Measurements from ENCODE around the gene CSNK2A1.

Gene CSNK2A1

DNA sequence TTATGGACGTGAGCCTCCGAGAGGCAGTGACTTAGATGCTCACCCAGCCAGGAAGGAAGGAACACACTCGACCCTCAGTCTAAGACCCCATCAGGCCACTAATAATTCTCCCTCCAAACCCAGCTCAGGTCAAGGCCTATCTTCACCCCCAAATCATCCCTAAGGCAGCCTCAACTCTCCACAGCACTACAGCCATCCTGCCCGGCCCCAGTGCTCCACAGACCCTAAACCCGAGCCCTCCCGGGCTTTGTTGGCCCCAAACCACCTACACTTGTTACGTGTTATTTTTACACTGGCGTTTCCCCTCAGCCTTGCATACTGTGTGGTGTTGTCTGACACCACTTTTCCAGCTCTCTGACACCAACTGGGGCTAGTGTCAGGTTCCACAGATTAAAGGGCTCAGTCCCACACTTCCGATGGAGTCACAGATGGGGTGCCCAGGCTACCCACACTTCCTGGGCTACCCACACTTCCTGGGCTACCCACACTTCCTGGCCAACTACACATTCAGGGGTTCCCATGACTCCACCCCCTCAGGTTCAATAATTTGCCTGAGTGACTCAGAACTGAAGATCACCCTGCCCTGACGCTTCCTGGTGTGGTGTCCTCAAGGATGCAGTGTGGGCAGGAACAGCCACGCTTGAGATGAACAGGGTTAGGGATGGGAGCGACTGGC, 110.2 kb downstream of the CSNK2A1 start:
- peaks cover 73% of the 10 kb centered on the region for H3K36me3 ChIP-seq (ENCODE audit: low read depth)
- H3K4me3 ChIP-seq (ENCODE audit: severe bottlenecking), result no peak overlapping the region
- H3K9me3 ChIP-seq (ENCODE audit: severe bottlenecking), result no peaks in the 10 kb centered on the region
- peak overlapping the region; percentile 31 for H3K27ac ChIP-seq (ENCODE audit: poor library complexity, severe bottlenecking)
- H3K27me3 ChIP-seq (ENCODE audit: insufficient read depth, poor library complexity, severe bottlenecking), result no peaks in the 10 kb centered on the region
- DNase-seq (ENCODE audit: low spot score) (peak; percentile 37), ATAC-seq (ENCODE audit: low read depth) (peak; percentile 26)
- H3K4me1 ChIP-seq (ENCODE audit: insufficient read depth, poor library complexity, severe bottlenecking), result no peaks in the 10 kb centered on the region
- no peak for TF ChIP-seq CTCF (IDR thresholded peaks at IDR 0.05; ENCODE audit: poor library complexity, severe bottlenecking)

GRCh38 chr20:432677-433299, 110.8 kb downstream of the CSNK2A1 start:
- peak overlapping the region; percentile 31 for H3K27ac ChIP-seq (ENCODE audit: poor library complexity, severe bottlenecking)

DNA sequence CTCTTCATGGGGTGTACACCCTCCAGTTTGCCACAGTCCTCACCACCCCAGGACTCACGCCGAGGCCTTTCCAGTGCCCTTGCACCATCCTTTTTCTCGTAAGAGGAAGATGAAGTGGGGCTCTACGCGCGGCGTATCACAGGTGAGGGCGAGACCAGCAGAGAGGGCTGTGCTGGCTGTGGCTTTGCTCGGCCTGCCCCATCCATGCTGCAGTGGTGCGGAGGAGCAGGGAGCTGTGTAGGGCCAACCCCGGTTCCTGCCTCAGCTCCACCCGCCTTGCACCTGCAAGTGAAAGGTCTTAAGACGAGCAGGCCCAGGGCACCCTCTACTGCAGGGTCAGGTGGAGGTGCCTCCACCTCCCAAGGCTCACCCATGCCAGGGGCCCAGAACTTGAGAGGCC, 111.4 kb downstream of the CSNK2A1 start:
- ATAC-seq (ENCODE audit: low read depth) (no peak), DNase-seq (ENCODE audit: low spot score) (peak; percentile 63)
- H3K9me3 ChIP-seq (ENCODE audit: severe bottlenecking), result no peaks in the 10 kb centered on the region
- H3K27me3 ChIP-seq (ENCODE audit: insufficient read depth, poor library complexity, severe bottlenecking), result no peaks in the 10 kb centered on the region
- H3K27ac ChIP-seq (ENCODE audit: poor library complexity, severe bottlenecking), result peak overlapping the region; percentile 31
- no peak overlapping the region for H3K4me3 ChIP-seq (ENCODE audit: severe bottlenecking)
- no peak for TF ChIP-seq CTCF (IDR thresholded peaks at IDR 0.05; ENCODE audit: poor library complexity, severe bottlenecking)
- H3K36me3 ChIP-seq (ENCODE audit: low read depth), result peaks cover 73% of the 10 kb centered on the region
- H3K4me1 ChIP-seq (ENCODE audit: insufficient read depth, poor library complexity, severe bottlenecking), result no peaks in the 10 kb centered on the region

More at GRCh38 chr20:432677-433299, 110.8 kb downstream of the CSNK2A1 start:
- Histone ChIP-seq H3K27me3 (ENCODE audit: insufficient read depth, poor library complexity, severe bottlenecking) (no peaks in the 10 kb centered on the region), H3K4me1 (ENCODE audit: insufficient read depth, poor library complexity, severe bottlenecking) (no peaks in the 10 kb centered on the region), H3K4me3 (ENCODE audit: severe bottlenecking) (no peak overlapping the region), H3K36me3 (ENCODE audit: low read depth) (peaks cover 73% of the 10 kb centered on the region), H3K9me3 (ENCODE audit: severe bottlenecking) (no peaks in the 10 kb centered on the region)
- no peak for TF ChIP-seq CTCF (IDR thresholded peaks at IDR 0.05; ENCODE audit: poor library complexity, severe bottlenecking)
- ATAC-seq (ENCODE audit: low read depth) (no peak), DNase-seq (ENCODE audit: low spot score) (peak; percentile 49)

GRCh38 chr20:431012-431904, 112.3 kb downstream of the CSNK2A1 start:
- Histone ChIP-seq H3K9me3 (ENCODE audit: severe bottlenecking) (no peaks in the 10 kb centered on the region), H3K4me3 (ENCODE audit: severe bottlenecking) (no peak overlapping the region), H3K27ac (ENCODE audit: poor library complexity, severe bottlenecking) (no peak overlapping the region), H3K36me3 (ENCODE audit: low read depth) (peaks cover 71% of the 10 kb centered on the region), H3K4me1 (ENCODE audit: insufficient read depth, poor library complexity, severe bottlenecking) (no peaks in the 10 kb centered on the region), H3K27me3 (ENCODE audit: insufficient read depth, poor library complexity, severe bottlenecking) (no peaks in the 10 kb centered on the region)
- DNase-seq (ENCODE audit: low spot score) (peak; percentile 83), ATAC-seq (ENCODE audit: low read depth) (peak; percentile 64)
- TF ChIP-seq CTCF (IDR thresholded peaks at IDR 0.05; ENCODE audit: poor library complexity, severe bottlenecking), result peak; percentile 96
